ENCODE measurements around the gene CHN2. TPM values are rescaled to one million over a fixed set of nuclear protein-coding genes. Genes with fewer than 3 reads are reported as not detected.

CHN2 gene
- total and polyA plus RNA-seq, 10 donors, result 4.2 to 52.0 (median 28.5) TPM

DNA sequence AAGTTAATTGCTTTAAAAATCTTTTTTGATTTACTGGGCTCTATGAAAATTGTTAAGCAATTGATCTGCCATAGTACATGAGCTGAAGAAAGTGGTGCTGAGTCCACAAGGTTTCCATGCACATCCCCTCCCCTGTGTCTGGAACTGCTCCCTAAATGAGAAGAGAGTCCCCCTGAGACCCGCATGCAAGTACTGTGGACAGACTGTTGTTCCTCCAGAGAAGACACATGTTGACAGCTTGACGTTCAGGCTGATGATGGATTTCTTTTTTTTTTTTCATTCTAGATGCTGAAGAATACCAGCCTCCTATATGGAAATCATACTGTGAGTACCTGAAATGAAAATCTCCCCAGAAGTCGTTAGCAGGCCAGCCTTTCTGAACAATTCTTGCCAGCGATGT is 159.8 kb downstream of the CHN2 start:
- Histone ChIP-seq H3K27ac (no peak overlapping the region), H3K9me3 (no peaks in the 10 kb centered on the region), H3K27me3 (replicated peaks in 1 of 7) (no peaks in the 10 kb centered on the region), H3K36me3 (peaks cover 0 to 7% (median 0%) of the 10 kb centered on the region in 6 donors), H3K4me3 (no peak overlapping the region), H3K4me1 (no peaks in the 10 kb centered on the region)
- no peak for TF ChIP-seq POLR2AphosphoS5 (IDR thresholded peaks at IDR 0.05)
- no peak for TF ChIP-seq CTCF (IDR thresholded peaks at IDR 0.05 in 8 of 11, conservative IDR thresholded peaks at IDR 0.05 in 3 of 11)
- TF ChIP-seq POLR2A (IDR thresholded peaks at IDR 0.05), result no peak
- intact Hi-C loops (cut with DNase I; ENCODE audit: low total_unique reads), result no loop called here
- DNase-seq, result no peak
- WGBS, 5 donors, result 88 to 98% (median 92%) methylated on average over 4 of the region's 4 CpGs

DNA sequence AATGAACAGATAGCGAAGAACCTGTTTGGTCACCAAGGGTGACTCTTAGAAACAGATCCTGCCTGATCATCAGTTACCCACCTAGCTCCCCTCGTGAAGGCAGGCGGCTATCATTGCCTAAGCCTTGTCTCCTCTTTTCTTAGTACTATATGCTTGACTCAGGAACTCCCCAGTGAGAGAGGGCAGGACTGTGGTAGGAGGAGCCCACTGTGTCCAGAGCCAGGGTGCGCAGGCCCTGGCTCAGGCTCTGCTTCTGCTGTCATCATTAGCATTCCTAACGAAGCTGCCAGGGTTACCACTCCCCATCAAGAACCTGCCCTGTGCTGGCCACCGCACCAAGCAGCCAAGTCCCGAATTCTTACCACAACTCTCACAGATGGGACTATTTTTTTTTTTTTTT is 160.8 kb downstream of the CHN2 start:
- DNase-seq, result no peak
- 82 to 96% (median 92%) methylated on average over 7 of the region's 7 CpGs for whole genome bisulfite sequencing, 5 donors
- Histone ChIP-seq H3K4me3 (no peak overlapping the region), H3K4me1 (no peaks in the 10 kb centered on the region), H3K36me3 (peaks cover 0 to 7% (median 0%) of the 10 kb centered on the region in 6 donors), H3K27ac (no peak overlapping the region), H3K27me3 (replicated peaks in 1 of 7) (no peaks in the 10 kb centered on the region), H3K9me3 (no peaks in the 10 kb centered on the region)
- no peak for TF ChIP-seq POLR2A (IDR thresholded peaks at IDR 0.05)
- TF ChIP-seq CTCF (IDR thresholded peaks at IDR 0.05 in 8 of 11, conservative IDR thresholded peaks at IDR 0.05 in 3 of 11), result no peak
- no peak for TF ChIP-seq POLR2AphosphoS5 (IDR thresholded peaks at IDR 0.05)
- intact Hi-C loops (cut with DNase I; ENCODE audit: low total_unique reads), result no loop called here

DNA sequence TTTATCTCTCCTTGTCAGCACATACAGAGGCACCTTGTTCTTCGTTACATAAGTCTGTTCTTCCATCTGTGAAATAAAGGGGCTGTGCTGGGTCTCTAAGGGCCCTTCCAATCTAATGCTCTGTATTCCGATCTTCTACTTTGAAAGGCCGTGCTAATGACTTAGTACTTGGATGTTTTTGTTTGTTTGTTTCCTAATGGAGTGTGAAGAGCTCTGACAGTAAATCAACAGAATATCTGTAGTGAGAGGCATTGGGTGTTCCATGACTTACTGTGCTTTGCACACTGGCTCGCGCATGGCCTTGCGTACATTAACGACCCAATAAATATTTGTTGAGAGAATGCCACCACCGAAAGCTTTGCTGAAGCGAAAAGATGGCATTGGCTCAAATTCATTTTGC is 162.1 kb downstream of the CHN2 start:
- TF ChIP-seq POLR2AphosphoS5 (IDR thresholded peaks at IDR 0.05) (no peak), POLR2A (IDR thresholded peaks at IDR 0.05) (no peak), CTCF (IDR thresholded peaks at IDR 0.05 in 8 of 11, conservative IDR thresholded peaks at IDR 0.05 in 3 of 11) (no peak)
- Histone ChIP-seq H3K4me1 (no peaks in the 10 kb centered on the region), H3K4me3 (no peak overlapping the region), H3K27me3 (replicated peaks in 1 of 7) (no peaks in the 10 kb centered on the region), H3K9me3 (no peaks in the 10 kb centered on the region), H3K36me3 (peaks cover 0 to 7% (median 0%) of the 10 kb centered on the region in 6 donors), H3K27ac (no peak overlapping the region)
- intact Hi-C loops (cut with DNase I; ENCODE audit: low total_unique reads), result no loop called here
- WGBS, 5 donors, result 95 to 97% (median 96%) methylated on average over 9 of the region's 9 CpGs
- DNase-seq, result no peak

GRCh38 chr7:29359482-29360093 is 165.0 kb downstream of the CHN2 start:
- intact Hi-C loops (cut with DNase I; ENCODE audit: low total_unique reads), result no loop called here
- no peaks in the 10 kb centered on the region for H3K27me3 ChIP-seq (replicated peaks in 1 of 7)
- H3K4me3 ChIP-seq, result no peak overlapping the region
- no peaks in the 10 kb centered on the region for H3K4me1 ChIP-seq
- DNase-seq, result no peak
- no peak for TF ChIP-seq POLR2AphosphoS5 (IDR thresholded peaks at IDR 0.05)
- TF ChIP-seq POLR2A (IDR thresholded peaks at IDR 0.05), result no peak
- TF ChIP-seq CTCF (IDR thresholded peaks at IDR 0.05 in 8 of 11, conservative IDR thresholded peaks at IDR 0.05 in 3 of 11), result no peak
- H3K36me3 ChIP-seq, result peaks cover 0 to 7% (median 0%) of the 10 kb centered on the region in 6 donors
- H3K27ac ChIP-seq, result no peak overlapping the region
- H3K9me3 ChIP-seq, result no peaks in the 10 kb centered on the region
- 86 to 88% (median 87%) methylated on average over 4 of the region's 4 CpGs for WGBS, 5 donors

Data from spleen (tissue), 11 donors.